BJ (cell line): Measurements from ENCODE around the gene ARSI. TPM values are rescaled to one million over a fixed set of nuclear protein-coding genes. Genes with fewer than 3 reads are reported as not detected.

Experiments
- CTCF ChIA-PET: fragments of 350-600 bp; formaldehyde crosslinking; extraction: SDS; loops from one replicate; lab custom pipeline; 2021; ENCODE audit warnings: antibody characterized with exemption, inconsistent platforms; lab: Yijun Ruan, JAX
- POLR2A ChIA-PET: fragments of 300-600 bp; sonication (Branson Sonifier 250); formaldehyde crosslinking; extraction: SDS; loops from one replicate; lab custom pipeline; 2021; ENCODE audit warnings: antibody characterized with exemption; lab: Charles Lee
- DNase-seq: peaks from one replicate; pipeline ENCODE4 v3.0.0-alpha.2; 2011; ENCODE audit warnings: low read depth
- H3K27me3 ChIP-seq: 2 replicates; pipeline ENCODE4 v1.6.0; 2011; ENCODE audit warnings: low read length; ENCODE audit not compliant: control insufficient read depth, insufficient read depth
- H3K36me3 ChIP-seq: 2 replicates; pipeline ENCODE4 v1.5.1; 2011; ENCODE audit warnings: low read length; ENCODE audit not compliant: control insufficient read depth, insufficient read depth
- H3K4me3 ChIP-seq: 2 replicates; pipeline ENCODE4 v1.5.1; 2011; ENCODE audit warnings: low read depth, mild to moderate bottlenecking, control low read depth, low read length
- CTCF ChIP-seq: IDR thresholded peaks from 2 replicates; pipeline ENCODE4 v1.5.1; 2011; ENCODE audit warnings: low read depth, mild to moderate bottlenecking, control low read depth, inconsistent platforms, low read length, moderate library complexity; ENCODE audit not compliant: insufficient read depth
- polyA plus RNA-seq: library from polyadenylated mRNA; depleted of rRNA; stranded (reverse); fragments of >200 nt; gene quantifications from 2 replicates; pipeline ENCODE4 v1.2.3, GENCODE V29; 2011

ARSI gene
- polyA plus RNA-seq, 1 experiment: 9.8 TPM

GRCh38 chr5:150341989-150342388 is 39.3 kb upstream of the ARSI start:
- no peak overlapping the region for H3K4me3 ChIP-seq
- DNase-seq: no peak

GRCh38 chr5:150341331-150341730 is 38.6 kb upstream of the ARSI start:
- Histone ChIP-seq H3K27me3 (no peaks in the 10 kb centered on the region), H3K36me3 (no peaks in the 10 kb centered on the region), H3K4me3 (no peak overlapping the region)
- no peak for DNase-seq
- POLR2A ChIA-PET: no interaction called here
- no peak for TF ChIP-seq CTCF
- CTCF ChIA-PET: interaction anchor here (1.3 to 2.8 kb wide), 4 partner anchors 10 to 16 kb away, joined by 3 to 11 read pairs (median 4); no protein-coding TSS in a partner anchor

More at GRCh38 chr5:150341989-150342388, 39.3 kb upstream of the ARSI start:
- POLR2A ChIA-PET: no interaction called here
- no peak for TF ChIP-seq CTCF
- CTCF ChIA-PET: interaction anchor here (0.8 to 1.3 kb wide), 2 partner anchors 8 to 17 kb away, joined by 3 read pairs; no protein-coding TSS in a partner anchor
- Histone ChIP-seq H3K27me3 (no peaks in the 10 kb centered on the region), H3K36me3 (no peaks in the 10 kb centered on the region)

GRCh38 chr5:150340614-150341255 is 38.0 kb upstream of the ARSI start:
- H3K27me3 ChIP-seq: no peaks in the 10 kb centered on the region
- CTCF ChIA-PET: interaction anchor here (0.7 to 2.8 kb wide), 4 partner anchors 10 to 410 kb away, joined by 3 to 11 read pairs (median 5); no protein-coding TSS in a partner anchor
- no peak for DNase-seq
- H3K36me3 ChIP-seq: no peaks in the 10 kb centered on the region
- POLR2A ChIA-PET: no interaction called here
- no peak overlapping the region for H3K4me3 ChIP-seq
- no peak for TF ChIP-seq CTCF

GRCh38 chr5:150339841-150340240 is 37.1 kb upstream of the ARSI start:
- no peak overlapping the region for H3K4me3 ChIP-seq
- H3K27me3 ChIP-seq: no peaks in the 10 kb centered on the region
- TF ChIP-seq CTCF: no peak
- no peak for DNase-seq
- ChIA-PET CTCF (interaction anchor here (1.2 to 2.8 kb wide), 6 partner anchors 10 to 506 kb away, joined by 3 to 11 read pairs (median 5); no protein-coding TSS in a partner anchor), POLR2A (no interaction called here)
- H3K36me3 ChIP-seq: no peaks in the 10 kb centered on the region

GRCh38 chr5:150339165-150339564 is 36.5 kb upstream of the ARSI start:
- H3K36me3 ChIP-seq: no peaks in the 10 kb centered on the region
- no peak for DNase-seq
- no peak for TF ChIP-seq CTCF
- ChIA-PET CTCF (interaction anchor here (1.2 to 2.8 kb wide), 4 partner anchors 9 to 505 kb away, joined by 3 to 11 read pairs (median 5); no protein-coding TSS in a partner anchor), POLR2A (no interaction called here)
- no peak overlapping the region for H3K4me3 ChIP-seq
- no peaks in the 10 kb centered on the region for H3K27me3 ChIP-seq
